ENCODE measurements around the gene COL5A1.
"Not testable (repeated sequence)": the region's sequence is repeated elsewhere in the genome, so short reads cannot be mapped to it uniquely, and the experiment has no call there.

Gene COL5A1

GRCh38 chr9:134712243-134712642 is 70.6 kb downstream of the COL5A1 start:
- no peak for DNase-seq

GRCh38 chr9:134712926-134713325 is 71.3 kb downstream of the COL5A1 start:
- DNase-seq: no peak

GRCh38 chr9:134715536-134715935 is 73.9 kb downstream of the COL5A1 start:
- DNase-seq: not testable (repeated sequence)

GRCh38 chr9:134716067-134716466 is 74.5 kb downstream of the COL5A1 start:
- DNase-seq: no peak

- no peak for DNase-seq
Observed at GRCh38 chr9:134717056-134717455, 75.5 kb downstream of the COL5A1 start.

- DNase-seq: no peak
Observed at GRCh38 chr9:134717924-134718645, 76.5 kb downstream of the COL5A1 start.

- no peak for DNase-seq
Observed at GRCh38 chr9:134719331-134719730, 77.7 kb downstream of the COL5A1 start.

- DNase-seq: no peak
Observed at GRCh38 chr9:134720136-134720753, 78.6 kb downstream of the COL5A1 start.

GRCh38 chr9:134720796-134721195 is 79.2 kb downstream of the COL5A1 start:
- no peak for DNase-seq

GRCh38 chr9:134721344-134721743 is 79.7 kb downstream of the COL5A1 start:
- DNase-seq: no peak

- no peak for DNase-seq
Observed at GRCh38 chr9:134722120-134722701, 80.6 kb downstream of the COL5A1 start.

- DNase-seq: no peak
Observed at GRCh38 chr9:134723037-134723436, 81.4 kb downstream of the COL5A1 start.

GRCh38 chr9:134723491-134724190 is 82.0 kb downstream of the COL5A1 start:
- DNase-seq: no peak

GRCh38 chr9:134724202-134724911 is 82.8 kb downstream of the COL5A1 start:
- DNase-seq: no peak

GRCh38 chr9:134724912-134725604 is 83.5 kb downstream of the COL5A1 start:
- DNase-seq: no peak

- DNase-seq: no peak
Observed at GRCh38 chr9:134725605-134725940, 84.0 kb downstream of the COL5A1 start.

- DNase-seq: no peak
Observed at GRCh38 chr9:134726026-134726721, 84.6 kb downstream of the COL5A1 start.

- DNase-seq: no peak
Observed at GRCh38 chr9:134726722-134727034, 85.1 kb downstream of the COL5A1 start.

GRCh38 chr9:134728021-134728795 is 86.6 kb downstream of the COL5A1 start:
- no peak for DNase-seq

GRCh38 chr9:134728801-134729495 is 87.3 kb downstream of the COL5A1 start:
- DNase-seq: no peak
